Measurements from ENCODE around the gene FOXR1. TPM values are rescaled to one million over a fixed set of nuclear protein-coding genes. Genes with fewer than 3 reads are reported as not detected.

Gene FOXR1
- total RNA-seq, 1 experiment from 2014 or later: not detected

DNA sequence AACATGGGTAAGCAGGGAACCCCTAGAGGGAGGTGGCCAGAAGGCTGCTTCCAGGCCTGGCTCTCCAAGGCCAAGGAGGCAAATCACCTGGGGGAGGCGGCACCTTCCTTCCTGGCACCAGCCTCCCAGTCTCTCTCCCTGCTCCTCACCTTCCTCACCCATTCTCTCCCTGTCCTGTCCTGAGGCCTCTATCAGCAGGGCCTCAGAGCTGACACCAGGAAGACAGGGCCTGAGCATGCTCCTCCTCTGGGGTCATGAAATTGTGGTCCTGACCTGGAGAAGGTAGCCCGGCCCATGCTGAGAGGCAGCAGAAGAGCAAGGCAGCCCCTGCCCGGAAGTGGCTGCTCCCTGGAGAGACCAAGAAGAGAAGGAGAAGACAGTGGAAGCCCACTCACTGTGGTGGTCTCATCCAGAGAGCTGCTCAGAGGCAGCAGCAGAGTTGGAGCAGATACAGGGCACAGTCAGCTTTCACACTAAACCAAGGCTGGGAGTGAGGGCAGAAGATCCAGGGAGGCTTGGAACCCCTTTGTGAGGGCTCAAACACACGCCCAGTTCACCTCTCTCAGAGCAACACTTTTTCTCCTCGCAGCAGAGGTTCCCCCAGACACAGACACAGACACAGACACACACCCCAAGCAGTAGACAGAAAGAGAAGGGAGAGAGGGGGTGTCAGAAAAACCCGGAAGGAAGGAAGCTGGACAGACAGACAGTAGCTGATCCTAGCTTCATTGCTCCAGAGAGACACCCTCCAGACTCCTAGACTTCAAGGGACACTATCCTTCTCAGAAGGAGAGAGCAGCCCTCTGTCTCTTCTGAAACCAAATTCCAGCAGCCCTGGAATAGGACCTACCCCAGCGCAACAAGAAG, 47.6 kb upstream of the FOXR1 start:
- Histone ChIP-seq H3K27ac (ENCODE audit: low read depth, low read length, poor library complexity, severe bottlenecking) (peak overlapping the region; percentile 88), H3K27me3 (replicated peaks; ENCODE audit: insufficient read depth, low read depth, low read length, poor library complexity) (no peaks in the 10 kb centered on the region), H3K4me3 (ENCODE audit: low read depth, low read length, poor library complexity, severe bottlenecking) (peak overlapping the region; percentile 97), H3K9me3 (ENCODE audit: low read depth, low read length, poor library complexity, severe bottlenecking) (no peaks in the 10 kb centered on the region), H3K36me3 (ENCODE audit: insufficient read depth, low read length, poor library complexity, severe bottlenecking) (no peaks in the 10 kb centered on the region), H3K4me1 (ENCODE audit: insufficient read depth, low read length, poor library complexity, severe bottlenecking) (peaks cover 67% of the 10 kb centered on the region)
- TF ChIP-seq, protein P1, sequence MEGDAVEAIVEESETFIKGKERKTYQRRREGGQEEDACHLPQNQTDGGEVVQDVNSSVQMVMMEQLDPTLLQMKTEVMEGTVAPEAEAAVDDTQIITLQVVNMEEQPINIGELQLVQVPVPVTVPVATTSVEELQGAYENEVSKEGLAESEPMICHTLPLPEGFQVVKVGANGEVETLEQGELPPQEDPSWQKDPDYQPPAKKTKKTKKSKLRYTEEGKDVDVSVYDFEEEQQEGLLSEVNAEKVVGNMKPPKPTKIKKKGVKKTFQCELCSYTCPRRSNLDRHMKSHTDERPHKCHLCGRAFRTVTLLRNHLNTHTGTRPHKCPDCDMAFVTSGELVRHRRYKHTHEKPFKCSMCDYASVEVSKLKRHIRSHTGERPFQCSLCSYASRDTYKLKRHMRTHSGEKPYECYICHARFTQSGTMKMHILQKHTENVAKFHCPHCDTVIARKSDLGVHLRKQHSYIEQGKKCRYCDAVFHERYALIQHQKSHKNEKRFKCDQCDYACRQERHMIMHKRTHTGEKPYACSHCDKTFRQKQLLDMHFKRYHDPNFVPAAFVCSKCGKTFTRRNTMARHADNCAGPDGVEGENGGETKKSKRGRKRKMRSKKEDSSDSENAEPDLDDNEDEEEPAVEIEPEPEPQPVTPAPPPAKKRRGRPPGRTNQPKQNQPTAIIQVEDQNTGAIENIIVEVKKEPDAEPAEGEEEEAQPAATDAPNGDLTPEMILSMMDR (conservative IDR thresholded peaks at IDR 0.05; ENCODE audit: low read depth, low read length): no peak
- no peak for TF ChIP-seq EZH2 (IDR thresholded peaks at IDR 0.05; ENCODE audit: borderline replicate concordance, low read depth, low read length, poor library complexity, severe bottlenecking)
- no TSS peak for BruUV-seq (replicated peaks)
- ChIA-PET CTCF (interaction anchor here (0.6 kb wide), 1 partner anchor 87 kb away, joined by 9 read pairs; no protein-coding TSS in a partner anchor), POLR2A (ENCODE audit: low non-redundant PET) (interaction anchor here (0.8 kb wide), 1 partner anchor 15 kb away, joined by 3 read pairs; no protein-coding TSS in a partner anchor)
- intact Hi-C loops (cut with micrococcal nuclease; ENCODE audit: unreplicated experiment): no loop called here
- DNase-seq (ENCODE audit: low spot score): no peak

- Histone ChIP-seq H3K36me3 (ENCODE audit: insufficient read depth, low read length, poor library complexity, severe bottlenecking) (no peaks in the 10 kb centered on the region), H3K4me1 (ENCODE audit: insufficient read depth, low read length, poor library complexity, severe bottlenecking) (peaks cover 59% of the 10 kb centered on the region), H3K4me3 (ENCODE audit: low read depth, low read length, poor library complexity, severe bottlenecking) (peak overlapping the region; percentile 97), H3K27me3 (replicated peaks; ENCODE audit: insufficient read depth, low read depth, low read length, poor library complexity) (no peaks in the 10 kb centered on the region), H3K9me3 (ENCODE audit: low read depth, low read length, poor library complexity, severe bottlenecking) (no peaks in the 10 kb centered on the region), H3K27ac (ENCODE audit: low read depth, low read length, poor library complexity, severe bottlenecking) (peak overlapping the region; percentile 88)
- intact Hi-C loops (cut with micrococcal nuclease; ENCODE audit: unreplicated experiment): loop anchor here (5.0 kb wide), 1 partner anchor 177 kb away; the partner anchor contains the start of gene DPAGT1
- no peak for TF ChIP-seq EZH2 (IDR thresholded peaks at IDR 0.05; ENCODE audit: borderline replicate concordance, low read depth, low read length, poor library complexity, severe bottlenecking)
- TF ChIP-seq, protein P1 (conservative IDR thresholded peaks at IDR 0.05; ENCODE audit: low read depth, low read length): no peak
- ChIA-PET POLR2A (ENCODE audit: low non-redundant PET) (interaction anchor here (0.8 kb wide), 2 partner anchors 16 to 29 kb away, joined by 3 read pairs; no protein-coding TSS in a partner anchor), CTCF (interaction anchor here (0.6 to 1.0 kb wide), 5 partner anchors 11 to 160 kb away, joined by 5 to 9 read pairs (median 6); no protein-coding TSS in a partner anchor)
- DNase-seq (ENCODE audit: low spot score): peak; percentile 72
- BruUV-seq (replicated peaks): TSS peak; percentile 31
Observed at GRCh38 chr11:118924591-118925585, 46.7 kb upstream of the FOXR1 start.

Data from A673 (cell line).